SK-N-SH (cell line): ENCODE measurements around the gene KRTAP10-5. TPM values are rescaled to one million over a fixed set of nuclear protein-coding genes. Genes with fewer than 3 reads are reported as not detected.

Source experiments
- CTCF ChIA-PET: fragments of 300-600, 350-600 bp; formaldehyde crosslinking; extraction: SDS; loops from one replicate; lab custom pipeline; 2021; lab: Yijun Ruan, JAX
- POLR2A ChIA-PET: fragments of 350-600 bp; sonication (Branson Sonifier 250); formaldehyde crosslinking; extraction: SDS; loops from one replicate; lab custom pipeline; 2020; ENCODE audit warnings: antibody characterized with exemption, inconsistent platforms; lab: Yijun Ruan, JAX
- DNase-seq: peaks from one replicate; pipeline ENCODE4 v3.0.0; 2012
- H2AFZ ChIP-seq: fragments of 200-600 bp; sonication (generic); 2 replicates; pipeline ENCODE4 v1.8.1; 2016; ENCODE audit warnings: antibody characterized with exemption, mild to moderate bottlenecking, low read depth
- H3F3A ChIP-seq: fragments of 200-600 bp; sonication (generic); replicated peaks from 2 replicates; pipeline ENCODE3; 2016; ENCODE audit warnings: antibody characterized with exemption, mild to moderate bottlenecking; ENCODE audit not compliant: insufficient read depth
- H3K27ac ChIP-seq, 2 experiments: fragments of 200-500 bp in 1 of 2; fragments of 200-600 bp in 1 of 2; sonication (Bioruptor generic) in 1 of 2; sonication (generic), shearing (Covaris generic) in 1 of 2; 2 replicates each; pipeline versions ENCODE4 v1.5.1 to v1.6.1; 2014 to 2016; ENCODE audit warnings: low read depth in 2 of 2, inconsistent platforms in 1 of 2, low read length in 1 of 2, mild to moderate bottlenecking in 1 of 2, mixed read lengths in 1 of 2
- H3K27me3 ChIP-seq: fragments of 200-600 bp; sonication (generic), shearing (Covaris generic); 2 replicates; pipeline ENCODE4 v1.6.1; 2016; ENCODE audit warnings: mixed run types; ENCODE audit not compliant: insufficient read depth
- H3K36me3 ChIP-seq, 2 experiments: fragments of 200-500 bp in 1 of 2; fragments of 200-600 bp in 1 of 2; sonication (Bioruptor generic) in 1 of 2; sonication (generic) in 1 of 2; replicated peaks in 1 of 2; 2 replicates each; pipeline versions ENCODE3 to v1.5.1; 2014 to 2016; ENCODE audit warnings: low read length in 1 of 2, mild to moderate bottlenecking in 1 of 2; ENCODE audit not compliant: insufficient read depth in 2 of 2, control insufficient read depth in 1 of 2
- H3K4me1 ChIP-seq, 2 experiments: fragments of 200-500 bp in 1 of 2; fragments of 200-600 bp in 1 of 2; sonication (Bioruptor generic) in 1 of 2; sonication (generic), shearing (Covaris generic) in 1 of 2; 2 replicates each; pipeline versions ENCODE4 v1.5.1 to v1.6.1; 2014 to 2016; ENCODE audit warnings: low read depth in 1 of 2, low read length in 1 of 2, mixed run types in 1 of 2; ENCODE audit not compliant: insufficient read depth in 2 of 2, control insufficient read depth in 1 of 2
- H3K4me2 ChIP-seq: fragments of 200-600 bp; sonication (generic), shearing (Covaris generic); 2 replicates; pipeline ENCODE4 v1.6.1; 2017; ENCODE audit warnings: mixed run types
- H3K4me3 ChIP-seq, 2 experiments: fragments of 200-500 bp in 1 of 2; fragments of 200-600 bp in 1 of 2; sonication (Bioruptor generic) in 1 of 2; sonication (generic), shearing (Covaris generic) in 1 of 2; 2 replicates each; pipeline versions ENCODE4 v1.5.1 to v1.8.1; 2014 to 2016; ENCODE audit warnings: low read depth in 2 of 2, inconsistent platforms in 1 of 2, low read length in 1 of 2, mild to moderate bottlenecking in 1 of 2, mixed read lengths in 1 of 2, moderate library complexity in 1 of 2
- H3K79me2 ChIP-seq: fragments of 200-600 bp; sonication (generic); 2 replicates; pipeline ENCODE4 v1.8.1; 2017; ENCODE audit warnings: mild to moderate bottlenecking; ENCODE audit not compliant: insufficient read depth
- H3K9ac ChIP-seq: fragments of 200-600 bp; sonication (generic); 2 replicates; pipeline ENCODE4 v1.6.1; 2017; ENCODE audit warnings: mixed run types
- H3K9me2 ChIP-seq: fragments of 200-600 bp; sonication (generic); 2 replicates; pipeline ENCODE4 v1.6.1; 2017; ENCODE audit warnings: mixed run types
- H3K9me3 ChIP-seq: fragments of 200-600 bp; sonication (generic); 2 replicates; pipeline ENCODE4 v1.6.1; 2017; ENCODE audit warnings: mixed run types, mild to moderate bottlenecking, moderate library complexity
- H4K20me1 ChIP-seq: fragments of 200-600 bp; sonication (generic); 2 replicates; pipeline ENCODE4 v1.6.1; 2017; ENCODE audit warnings: mild to moderate bottlenecking, mixed run types; ENCODE audit not compliant: insufficient read depth
- EZH2phosphoT487 ChIP-seq: fragments of 200-600 bp; sonication (generic); IDR thresholded peaks from 2 replicates; pipeline ENCODE4 v1.6.1; 2017; ENCODE audit warnings: low read depth, mixed run types, mild to moderate bottlenecking, antibody characterized with exemption, moderate library complexity, borderline replicate concordance
- FOSL2 ChIP-seq: IDR thresholded peaks from 2 replicates; pipeline ENCODE4 v1.4.0; 2012; ENCODE audit warnings: low read depth, mild to moderate bottlenecking, moderate library complexity, borderline replicate concordance
- FOXJ3 ChIP-seq: sonication (generic); formaldehyde crosslinking; IDR thresholded peaks from 2 replicates; pipeline ENCODE4 v1.5.1; 2020; ENCODE audit warnings: mild to moderate bottlenecking, missing genetic modification reagents
- GABPA ChIP-seq: IDR thresholded peaks from 2 replicates; pipeline ENCODE4 v1.4.0; 2012; ENCODE audit warnings: low read depth, mild to moderate bottlenecking
- JUND ChIP-seq: IDR thresholded peaks from 2 replicates; pipeline ENCODE4 v1.4.0; 2012
- MEF2A ChIP-seq: IDR thresholded peaks from 2 replicates; pipeline ENCODE4 v1.4.0; 2012; ENCODE audit warnings: low read depth, borderline replicate concordance
- NRF1 ChIP-seq: IDR thresholded peaks from 2 replicates; pipeline ENCODE4 v1.6.1; 2012; ENCODE audit warnings: low read depth, mild to moderate bottlenecking, low read length
- POLR2AphosphoS5 ChIP-seq: IDR thresholded peaks from 2 replicates; pipeline ENCODE4 v1.6.1; 2012; ENCODE audit warnings: low read depth, low read length
- RFX5 ChIP-seq: IDR thresholded peaks from 2 replicates; pipeline ENCODE4 v1.6.1; 2012; ENCODE audit warnings: mild to moderate bottlenecking, improper control_type of control experiment, low read length
- SIN3A ChIP-seq: IDR thresholded peaks from 2 replicates; pipeline ENCODE4 v1.6.1; 2012; ENCODE audit warnings: low read depth, mild to moderate bottlenecking, low read length, moderate library complexity, borderline replicate concordance
- SMC3 ChIP-seq: IDR thresholded peaks from 2 replicates; pipeline ENCODE4 v1.6.1; 2012; ENCODE audit warnings: low read depth, low read length, improper control_type of control experiment
- TAF1 ChIP-seq: IDR thresholded peaks from 2 replicates; pipeline ENCODE4 v1.6.1; 2012; ENCODE audit warnings: low read depth, mild to moderate bottlenecking, low read length, moderate library complexity, borderline replicate concordance
- polyA plus RNA-seq, 3 experiments: library from polyadenylated mRNA; depleted of rRNA; stranded (reverse); fragments of >200 nt; gene quantifications; 2 replicates each; pipeline ENCODE4 v1.2.3, GENCODE V29; 2012
- TF ChIP-seq, protein P1 (sequence below): IDR thresholded peaks from 2 replicates; pipeline ENCODE4 v1.4.0; 2012; ENCODE audit warnings: low read depth, borderline replicate concordance
- TF ChIP-seq, protein P2 (sequence below): IDR thresholded peaks from 2 replicates; pipeline ENCODE4; 2012
- TF ChIP-seq, protein P3 (sequence below): IDR thresholded peaks from 2 replicates; pipeline ENCODE4 v1.4.0; 2012; ENCODE audit warnings: low read depth, borderline replicate concordance
- TF ChIP-seq, protein P4 (sequence below): IDR thresholded peaks from 2 replicates; pipeline ENCODE4 v1.6.1; 2012; ENCODE audit warnings: mild to moderate bottlenecking, low read depth, low read length, moderate library complexity
- TF ChIP-seq, protein P5 (sequence below): fragments of 200-600 bp; sonication (generic); IDR thresholded peaks from 2 replicates; pipeline ENCODE4 v1.6.1; 2017; ENCODE audit warnings: antibody characterized with exemption, mild to moderate bottlenecking, moderate library complexity

KRTAP10-5 gene
- polyA plus RNA-seq, 1 of the 3 experiments (the other 2 are of a cell fraction): not detected

DNA sequence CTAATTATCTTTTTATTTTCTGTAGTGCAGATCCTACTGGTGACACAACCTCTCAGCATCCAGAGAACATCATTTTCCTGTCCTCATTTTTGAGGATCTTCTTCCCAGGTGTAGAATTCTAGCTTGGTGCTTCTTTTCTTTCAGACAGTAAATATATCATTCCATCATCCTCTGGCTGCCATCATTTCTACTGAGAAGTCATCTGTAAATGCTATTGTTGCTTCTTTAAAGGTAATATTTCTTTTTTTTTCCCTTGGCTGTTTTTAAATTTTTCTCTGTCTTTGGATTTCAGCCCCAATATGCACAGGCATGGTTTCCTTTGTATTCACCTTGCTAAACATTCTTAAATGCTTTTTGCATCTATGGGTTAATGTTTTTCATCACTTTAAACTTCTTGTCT is 43.2 kb upstream of the KRTAP10-5 start:
- ChIA-PET CTCF (no interaction called here), POLR2A (no interaction called here)
- H3K4me3 ChIP-seq: no peak overlapping the region
- TF ChIP-seq, protein P1, sequence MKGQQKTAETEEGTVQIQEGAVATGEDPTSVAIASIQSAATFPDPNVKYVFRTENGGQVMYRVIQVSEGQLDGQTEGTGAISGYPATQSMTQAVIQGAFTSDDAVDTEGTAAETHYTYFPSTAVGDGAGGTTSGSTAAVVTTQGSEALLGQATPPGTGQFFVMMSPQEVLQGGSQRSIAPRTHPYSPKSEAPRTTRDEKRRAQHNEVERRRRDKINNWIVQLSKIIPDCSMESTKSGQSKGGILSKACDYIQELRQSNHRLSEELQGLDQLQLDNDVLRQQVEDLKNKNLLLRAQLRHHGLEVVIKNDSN: no peak
- TF ChIP-seq, protein P2, sequence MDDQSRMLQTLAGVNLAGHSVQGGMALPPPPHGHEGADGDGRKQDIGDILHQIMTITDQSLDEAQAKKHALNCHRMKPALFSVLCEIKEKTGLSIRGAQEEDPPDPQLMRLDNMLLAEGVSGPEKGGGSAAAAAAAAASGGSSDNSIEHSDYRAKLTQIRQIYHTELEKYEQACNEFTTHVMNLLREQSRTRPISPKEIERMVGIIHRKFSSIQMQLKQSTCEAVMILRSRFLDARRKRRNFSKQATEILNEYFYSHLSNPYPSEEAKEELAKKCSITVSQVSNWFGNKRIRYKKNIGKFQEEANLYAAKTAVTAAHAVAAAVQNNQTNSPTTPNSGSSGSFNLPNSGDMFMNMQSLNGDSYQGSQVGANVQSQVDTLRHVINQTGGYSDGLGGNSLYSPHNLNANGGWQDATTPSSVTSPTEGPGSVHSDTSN: no peak
- no peak for TF ChIP-seq POLR2AphosphoS5
- TF ChIP-seq MEF2A: no peak
- TF ChIP-seq SIN3A: no peak
- TF ChIP-seq FOXJ3 (CRISPR knock-in tag): no peak
- no peak for TF ChIP-seq SMC3
- TF ChIP-seq GABPA: no peak
- TF ChIP-seq, protein P3, sequence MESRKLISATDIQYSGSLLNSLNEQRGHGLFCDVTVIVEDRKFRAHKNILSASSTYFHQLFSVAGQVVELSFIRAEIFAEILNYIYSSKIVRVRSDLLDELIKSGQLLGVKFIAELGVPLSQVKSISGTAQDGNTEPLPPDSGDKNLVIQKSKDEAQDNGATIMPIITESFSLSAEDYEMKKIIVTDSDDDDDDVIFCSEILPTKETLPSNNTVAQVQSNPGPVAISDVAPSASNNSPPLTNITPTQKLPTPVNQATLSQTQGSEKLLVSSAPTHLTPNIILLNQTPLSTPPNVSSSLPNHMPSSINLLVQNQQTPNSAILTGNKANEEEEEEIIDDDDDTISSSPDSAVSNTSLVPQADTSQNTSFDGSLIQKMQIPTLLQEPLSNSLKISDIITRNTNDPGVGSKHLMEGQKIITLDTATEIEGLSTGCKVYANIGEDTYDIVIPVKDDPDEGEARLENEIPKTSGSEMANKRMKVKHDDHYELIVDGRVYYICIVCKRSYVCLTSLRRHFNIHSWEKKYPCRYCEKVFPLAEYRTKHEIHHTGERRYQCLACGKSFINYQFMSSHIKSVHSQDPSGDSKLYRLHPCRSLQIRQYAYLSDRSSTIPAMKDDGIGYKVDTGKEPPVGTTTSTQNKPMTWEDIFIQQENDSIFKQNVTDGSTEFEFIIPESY: no peak
- TF ChIP-seq, protein P4, sequence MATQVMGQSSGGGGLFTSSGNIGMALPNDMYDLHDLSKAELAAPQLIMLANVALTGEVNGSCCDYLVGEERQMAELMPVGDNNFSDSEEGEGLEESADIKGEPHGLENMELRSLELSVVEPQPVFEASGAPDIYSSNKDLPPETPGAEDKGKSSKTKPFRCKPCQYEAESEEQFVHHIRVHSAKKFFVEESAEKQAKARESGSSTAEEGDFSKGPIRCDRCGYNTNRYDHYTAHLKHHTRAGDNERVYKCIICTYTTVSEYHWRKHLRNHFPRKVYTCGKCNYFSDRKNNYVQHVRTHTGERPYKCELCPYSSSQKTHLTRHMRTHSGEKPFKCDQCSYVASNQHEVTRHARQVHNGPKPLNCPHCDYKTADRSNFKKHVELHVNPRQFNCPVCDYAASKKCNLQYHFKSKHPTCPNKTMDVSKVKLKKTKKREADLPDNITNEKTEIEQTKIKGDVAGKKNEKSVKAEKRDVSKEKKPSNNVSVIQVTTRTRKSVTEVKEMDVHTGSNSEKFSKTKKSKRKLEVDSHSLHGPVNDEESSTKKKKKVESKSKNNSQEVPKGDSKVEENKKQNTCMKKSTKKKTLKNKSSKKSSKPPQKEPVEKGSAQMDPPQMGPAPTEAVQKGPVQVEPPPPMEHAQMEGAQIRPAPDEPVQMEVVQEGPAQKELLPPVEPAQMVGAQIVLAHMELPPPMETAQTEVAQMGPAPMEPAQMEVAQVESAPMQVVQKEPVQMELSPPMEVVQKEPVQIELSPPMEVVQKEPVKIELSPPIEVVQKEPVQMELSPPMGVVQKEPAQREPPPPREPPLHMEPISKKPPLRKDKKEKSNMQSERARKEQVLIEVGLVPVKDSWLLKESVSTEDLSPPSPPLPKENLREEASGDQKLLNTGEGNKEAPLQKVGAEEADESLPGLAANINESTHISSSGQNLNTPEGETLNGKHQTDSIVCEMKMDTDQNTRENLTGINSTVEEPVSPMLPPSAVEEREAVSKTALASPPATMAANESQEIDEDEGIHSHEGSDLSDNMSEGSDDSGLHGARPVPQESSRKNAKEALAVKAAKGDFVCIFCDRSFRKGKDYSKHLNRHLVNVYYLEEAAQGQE: no peak
- TF ChIP-seq JUND: no peak
- no peak for TF ChIP-seq RFX5
- TF ChIP-seq FOSL2: no peak
- no peak for TF ChIP-seq TAF1
- TF ChIP-seq, protein P5, sequence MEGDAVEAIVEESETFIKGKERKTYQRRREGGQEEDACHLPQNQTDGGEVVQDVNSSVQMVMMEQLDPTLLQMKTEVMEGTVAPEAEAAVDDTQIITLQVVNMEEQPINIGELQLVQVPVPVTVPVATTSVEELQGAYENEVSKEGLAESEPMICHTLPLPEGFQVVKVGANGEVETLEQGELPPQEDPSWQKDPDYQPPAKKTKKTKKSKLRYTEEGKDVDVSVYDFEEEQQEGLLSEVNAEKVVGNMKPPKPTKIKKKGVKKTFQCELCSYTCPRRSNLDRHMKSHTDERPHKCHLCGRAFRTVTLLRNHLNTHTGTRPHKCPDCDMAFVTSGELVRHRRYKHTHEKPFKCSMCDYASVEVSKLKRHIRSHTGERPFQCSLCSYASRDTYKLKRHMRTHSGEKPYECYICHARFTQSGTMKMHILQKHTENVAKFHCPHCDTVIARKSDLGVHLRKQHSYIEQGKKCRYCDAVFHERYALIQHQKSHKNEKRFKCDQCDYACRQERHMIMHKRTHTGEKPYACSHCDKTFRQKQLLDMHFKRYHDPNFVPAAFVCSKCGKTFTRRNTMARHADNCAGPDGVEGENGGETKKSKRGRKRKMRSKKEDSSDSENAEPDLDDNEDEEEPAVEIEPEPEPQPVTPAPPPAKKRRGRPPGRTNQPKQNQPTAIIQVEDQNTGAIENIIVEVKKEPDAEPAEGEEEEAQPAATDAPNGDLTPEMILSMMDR: no peak
- TF ChIP-seq NRF1: no peak
- no peak for TF ChIP-seq EZH2phosphoT487
- TF ChIP-seq, all 33 proteins: peak for 0
- H3K36me3 ChIP-seq: peaks cover 0 to 3% of the 10 kb centered on the region in 2 experiments
- no peak overlapping the region for H3K4me2 ChIP-seq
- H2AFZ ChIP-seq: no peak overlapping the region
- H3F3A ChIP-seq: no peaks in the 10 kb centered on the region
- no peaks in the 10 kb centered on the region for H4K20me1 ChIP-seq
- H3K9me2 ChIP-seq: no peaks in the 10 kb centered on the region
- peaks cover 3% of the 10 kb centered on the region; the same call in 1 of the 2 replicates for H3K27me3 ChIP-seq
- H3K9me3 ChIP-seq: peaks cover 18% of the 10 kb centered on the region
- no peak for DNase-seq
- H3K4me1 ChIP-seq: no peaks in the 10 kb centered on the region; a peak in 1 of 4 replicates
- H3K9ac ChIP-seq: no peak overlapping the region
- no peak overlapping the region for H3K27ac ChIP-seq
- no peaks in the 10 kb centered on the region for H3K79me2 ChIP-seq
